HepG2 (cell line): ENCODE measurements around the gene SRR. TPM values are rescaled to one million over a fixed set of nuclear protein-coding genes. Genes with fewer than 3 reads are reported as not detected.
A peak's percentile ranks its signal among the peaks of the same experiment; 100 is the strongest.

Experiments
- CENPBD1 ChIP-seq: sonication (generic); formaldehyde crosslinking; IDR thresholded peaks from 2 replicates; pipeline ENCODE4 v1.8.0; 2022; ENCODE audit warnings: missing genetic modification reagents, low read depth, mild to moderate bottlenecking, borderline replicate concordance
- CHD2 ChIP-seq: IDR thresholded peaks from 2 replicates; pipeline ENCODE4 v1.6.1; 2011; ENCODE audit warnings: low read depth, low read length, improper control_type of control experiment
- DRAP1 ChIP-seq: IDR thresholded peaks from 2 replicates; pipeline ENCODE4 v1.6.1; 2016; ENCODE audit warnings: missing genetic modification reagents, missing compliant biosample characterization
- HMGXB3 ChIP-seq: sonication (generic); formaldehyde crosslinking; IDR thresholded peaks from 2 replicates; pipeline ENCODE4 v1.4.0; 2020; ENCODE audit warnings: missing genetic modification reagents, borderline replicate concordance
- MZF1 ChIP-seq: sonication (generic); formaldehyde crosslinking; IDR thresholded peaks from 2 replicates; pipeline ENCODE4 v1.8.1; 2023; ENCODE audit warnings: mild to moderate bottlenecking, missing genetic modification reagents, borderline replicate concordance
- PPARG ChIP-seq: conservative IDR thresholded peaks from 2 replicates; pipeline ENCODE4 v1.6.1; 2016; ENCODE audit warnings: missing biosample characterization, missing genetic modification reagents
- STAG1 ChIP-seq: sonication (generic); formaldehyde crosslinking; IDR thresholded peaks from 2 replicates; pipeline ENCODE4 v1.4.0; 2020; ENCODE audit warnings: missing genetic modification reagents
- THAP8 ChIP-seq: sonication (generic); formaldehyde crosslinking; IDR thresholded peaks from 2 replicates; pipeline ENCODE4 v1.5.1; 2020; ENCODE audit warnings: missing genetic modification reagents, mild to moderate bottlenecking, borderline replicate concordance
- U2AF1 ChIP-seq: fragments of 200-400 bp; formaldehyde crosslinking; optimal IDR thresholded peaks from 2 replicates; pipeline ENCODE3; 2017; ENCODE audit warnings: mild to moderate bottlenecking, low read depth, low read length
- WIZ ChIP-seq: sonication (generic); formaldehyde crosslinking; IDR thresholded peaks from 2 replicates; pipeline ENCODE4 v1.5.1; 2020; ENCODE audit warnings: mild to moderate bottlenecking, missing genetic modification reagents
- ZBTB1 ChIP-seq: sonication (generic); formaldehyde crosslinking; IDR thresholded peaks from 2 replicates; pipeline ENCODE4 v1.4.0; 2020; ENCODE audit warnings: missing genetic modification reagents, borderline replicate concordance
- ZNF235 ChIP-seq: sonication (generic); formaldehyde crosslinking; IDR thresholded peaks from 2 replicates; pipeline ENCODE4 v1.8.1; 2023; ENCODE audit warnings: mild to moderate bottlenecking, missing genetic modification reagents, borderline replicate concordance
- ZNF407 ChIP-seq: sonication (generic); formaldehyde crosslinking; IDR thresholded peaks from one replicate; pipeline ENCODE4 v1.5.1; 2020; ENCODE audit warnings: mild to moderate bottlenecking, missing genetic modification reagents; ENCODE audit errors: not compliant biosample characterization
- ZNF615 ChIP-seq: sonication (generic); formaldehyde crosslinking; IDR thresholded peaks from 2 replicates; pipeline ENCODE4 v1.5.0; 2020; ENCODE audit warnings: mild to moderate bottlenecking, missing genetic modification reagents, borderline replicate concordance
- ZNF790 ChIP-seq: sonication (generic); formaldehyde crosslinking; IDR thresholded peaks from 2 replicates; pipeline ENCODE4 v1.8.0; 2022; ENCODE audit warnings: missing genetic modification reagents, mild to moderate bottlenecking, borderline replicate concordance
- polyA plus RNA-seq, 8 experiments: library from polyadenylated mRNA; depleted of rRNA in 3 of 8; stranded (reverse) in 7 of 8; unstranded in 1 of 8; fragments of >200 nt; fragmentation: Illumina TruSeq in 4 of 8; extraction: Trizol in 4 of 8; gene quantifications; 2 replicates each; pipeline versions ENCODE4 v1.2.1 to v1.2.3, GENCODE V29; 2011 to 2016; ENCODE audit warnings: low read depth in 4 of 8, missing spikeins in 1 of 8, mixed read lengths in 1 of 8; ENCODE audit not compliant: insufficient read depth in 1 of 8
- total RNA-seq, 5 experiments: library from RNA; depleted of rRNA; stranded (reverse); fragments of >200 nt; fragmentation: Illumina TruSeq; extraction: Trizol; gene quantifications; 2 replicates each; pipeline ENCODE4 v1.2.3, GENCODE V29; 2016; ENCODE audit warnings: low read depth in 1 of 5

SRR gene
- total and polyA plus RNA-seq, 2 of the 13 experiments (the other 11 are each of a cell fraction or from before 2014, with no cell fraction given) = 3.6 to 7.8 TPM

- TF ChIP-seq WIZ (CRISPR knock-in tag) (no peak), CENPBD1 (CRISPR knock-in tag) (no peak), DRAP1 (no peak), ZNF790 (CRISPR knock-in tag) (no peak), ZNF235 (CRISPR knock-in tag) (no peak), PPARG (CRISPR knock-in tag) (no peak), ZNF615 (CRISPR knock-in tag) (no peak), MZF1 (CRISPR knock-in tag) (no peak), U2AF1 (no peak), ZBTB1 (CRISPR knock-in tag) (no peak), CHD2 (no peak), STAG1 (0 out of 2 replicates have a peak, but pooled peaks have one; percentile 16), HMGXB3 (CRISPR knock-in tag) (no peak), ZNF407 (CRISPR knock-in tag) (no peak), THAP8 (CRISPR knock-in tag) (no peak)
Observed at GRCh38 chr17:2369551-2370210, 65.9 kb downstream of the SRR start (continued).
